Astrocyte (in vitro differentiated cells and primary cell): ENCODE measurements around the gene KRTAP29-1. TPM values are rescaled to one million over a fixed set of nuclear protein-coding genes. Genes with fewer than 3 reads are reported as not detected.

Experiments used
- DNase-seq: peaks from one replicate; pipeline ENCODE4 v3.0.0-alpha.2; 2010; ENCODE audit warnings: low read depth
- FAIRE-seq: peaks from 2 replicates; lab custom pipeline; 2011; peaks lifted over from hg19 to GRCh38; lab: Jason Lieb, UNC
- H2AFZ ChIP-seq: 2 replicates; pipeline ENCODE4 v1.6.0; 2012; ENCODE audit warnings: low read depth, low read length, inconsistent platforms
- H3K27ac ChIP-seq: 2 replicates; pipeline ENCODE4 v1.5.1; 2011; ENCODE audit warnings: low read depth, low read length, inconsistent platforms
- H3K27me3 ChIP-seq: 2 replicates; pipeline ENCODE4 v1.6.0; 2011; ENCODE audit warnings: low read length, inconsistent platforms; ENCODE audit not compliant: insufficient read depth
- H3K36me3 ChIP-seq: 2 replicates; pipeline ENCODE4 v1.5.1; 2011; ENCODE audit warnings: low read length, inconsistent platforms; ENCODE audit not compliant: insufficient read depth
- H3K4me1 ChIP-seq: 2 replicates; pipeline ENCODE4 v1.5.1; 2011; ENCODE audit warnings: low read length, inconsistent platforms; ENCODE audit not compliant: insufficient read depth
- H3K4me2 ChIP-seq: 2 replicates; pipeline ENCODE4 v1.6.0; 2012; ENCODE audit warnings: low read length, inconsistent platforms
- H3K4me3 ChIP-seq: 2 replicates; pipeline ENCODE4 v1.5.1; 2011; ENCODE audit warnings: low read depth, mild to moderate bottlenecking, low read length, inconsistent platforms; ENCODE audit not compliant: insufficient read depth
- H3K79me2 ChIP-seq: 2 replicates; pipeline ENCODE4 v1.6.0; 2012; ENCODE audit warnings: mild to moderate bottlenecking, low read length, inconsistent platforms; ENCODE audit not compliant: insufficient read depth
- H3K9ac ChIP-seq: 2 replicates; pipeline ENCODE4 v1.6.0; 2012; ENCODE audit warnings: mild to moderate bottlenecking, low read length, inconsistent platforms
- H3K9me3 ChIP-seq: 2 replicates; pipeline ENCODE4 v1.5.1; 2012; ENCODE audit warnings: low read depth, mild to moderate bottlenecking, low read length, inconsistent platforms; ENCODE audit not compliant: insufficient read depth
- H4K20me1 ChIP-seq: 2 replicates; pipeline ENCODE4 v1.6.0; 2012; ENCODE audit warnings: low read length, inconsistent platforms; ENCODE audit not compliant: insufficient read depth
- H3K27ac Mint-ChIP-seq: one replicate; pipeline ENCODE4 v1.8.0; 2021; ENCODE audit warnings: mild to moderate bottlenecking, mixed read lengths; ENCODE audit not compliant: unreplicated experiment
- H3K27me3 Mint-ChIP-seq: one replicate; pipeline ENCODE4 v1.8.0; 2021; ENCODE audit warnings: low read depth, mixed read lengths; ENCODE audit not compliant: unreplicated experiment
- H3K36me3 Mint-ChIP-seq: one replicate; pipeline ENCODE4 v1.8.0; 2021; ENCODE audit warnings: low read depth, mixed read lengths; ENCODE audit not compliant: unreplicated experiment
- H3K4me1 Mint-ChIP-seq: one replicate; pipeline ENCODE4 v1.8.0; 2021; ENCODE audit warnings: low read depth, mixed read lengths; ENCODE audit not compliant: unreplicated experiment
- H3K4me3 Mint-ChIP-seq: one replicate; pipeline ENCODE4 v1.8.0; 2021; ENCODE audit warnings: mild to moderate bottlenecking, moderate library complexity, mixed read lengths; ENCODE audit not compliant: unreplicated experiment
- H3K9me3 Mint-ChIP-seq: one replicate; pipeline ENCODE4 v1.8.0; 2021; ENCODE audit warnings: mild to moderate bottlenecking, mixed read lengths; ENCODE audit not compliant: unreplicated experiment
- CTCF ChIP-seq: IDR thresholded peaks from 2 replicates; pipeline ENCODE4 v1.5.1; 2011; ENCODE audit warnings: low read depth, mild to moderate bottlenecking, inconsistent platforms, low read length, moderate library complexity; ENCODE audit not compliant: insufficient read depth
- EZH2 ChIP-seq: IDR thresholded peaks from 2 replicates; pipeline ENCODE4 v1.6.1; 2012; ENCODE audit warnings: mild to moderate bottlenecking, low read length, inconsistent platforms; ENCODE audit not compliant: insufficient read depth
- total RNA-seq: library from RNA; stranded (reverse); gene quantifications from 2 replicates; pipeline ENCODE4 v1.2.1, GENCODE V29; 2021

Gene KRTAP29-1
- total RNA-seq, 1 donor from 2014 or later = not detected

GRCh38 chr17:41333098-41333497 is 30.4 kb upstream of the KRTAP29-1 start:
- Mint-ChIP-seq H3K4me1 (no peaks in the 10 kb centered on the region), H3K9me3 (no peaks in the 10 kb centered on the region), H3K36me3 (peaks cover 2% of the 10 kb centered on the region), H3K27me3 (peaks cover 20% of the 10 kb centered on the region), H3K27ac (no peak overlapping the region), H3K4me3 (no peak overlapping the region)
- H3K79me2 ChIP-seq = no peaks in the 10 kb centered on the region
- no peaks in the 10 kb centered on the region for H4K20me1 ChIP-seq
- no peaks in the 10 kb centered on the region for H3K36me3 ChIP-seq
- TF ChIP-seq EZH2 (no peak), CTCF (no peak)
- no peak for FAIRE-seq
- H2AFZ ChIP-seq = no peak overlapping the region
- no peaks in the 10 kb centered on the region for H3K27me3 ChIP-seq
- H3K4me3 ChIP-seq = no peak overlapping the region
- no peaks in the 10 kb centered on the region for H3K4me1 ChIP-seq
- no peak for DNase-seq
- no peak overlapping the region for H3K9ac ChIP-seq
- H3K4me2 ChIP-seq = no peak overlapping the region
- H3K9me3 ChIP-seq = no peaks in the 10 kb centered on the region
- no peak overlapping the region for H3K27ac ChIP-seq

GRCh38 chr17:41332239-41332638 is 29.6 kb upstream of the KRTAP29-1 start:
- DNase-seq (no peak), FAIRE-seq (no peak)
- Histone ChIP-seq H2AFZ (no peak overlapping the region), H3K4me1 (no peaks in the 10 kb centered on the region), H3K36me3 (no peaks in the 10 kb centered on the region), H3K4me2 (no peak overlapping the region), H3K27me3 (no peaks in the 10 kb centered on the region), H3K27ac (no peak overlapping the region), H3K9ac (no peak overlapping the region), H3K4me3 (no peak overlapping the region), H3K9me3 (no peaks in the 10 kb centered on the region), H4K20me1 (no peaks in the 10 kb centered on the region), H3K79me2 (no peaks in the 10 kb centered on the region)
- Mint-ChIP-seq H3K4me1 (no peaks in the 10 kb centered on the region), H3K27me3 (peaks cover 20% of the 10 kb centered on the region), H3K4me3 (no peak overlapping the region), H3K36me3 (peaks cover 2% of the 10 kb centered on the region), H3K9me3 (no peaks in the 10 kb centered on the region), H3K27ac (no peak overlapping the region)
- TF ChIP-seq CTCF (no peak), EZH2 (no peak)

- FAIRE-seq = no peak
Observed at GRCh38 chr17:41331606-41332005, 29.0 kb upstream of the KRTAP29-1 start.

More at GRCh38 chr17:41331606-41332005, 29.0 kb upstream of the KRTAP29-1 start:
- Mint-ChIP-seq H3K4me3 (no peak overlapping the region), H3K9me3 (no peaks in the 10 kb centered on the region), H3K4me1 (no peaks in the 10 kb centered on the region), H3K27ac (no peak overlapping the region), H3K27me3 (peaks cover 20% of the 10 kb centered on the region), H3K36me3 (peaks cover 2% of the 10 kb centered on the region)
- Histone ChIP-seq H3K36me3 (no peaks in the 10 kb centered on the region), H3K27ac (no peak overlapping the region), H3K9me3 (no peaks in the 10 kb centered on the region), H3K9ac (no peak overlapping the region), H3K4me1 (no peaks in the 10 kb centered on the region), H4K20me1 (no peaks in the 10 kb centered on the region), H2AFZ (no peak overlapping the region), H3K27me3 (no peaks in the 10 kb centered on the region), H3K79me2 (no peaks in the 10 kb centered on the region), H3K4me2 (no peak overlapping the region), H3K4me3 (no peak overlapping the region)
- no peak for DNase-seq
- no peak for TF ChIP-seq EZH2
- TF ChIP-seq CTCF = no peak
